Esophagus muscularis mucosa (tissue), 4 donors: ENCODE results near the gene ATP2A1. TPM values are rescaled to one million over a fixed set of nuclear protein-coding genes. Genes with fewer than 3 reads are reported as not detected.
A peak's percentile ranks its signal among the peaks of the same experiment; 100 is the strongest.

ENCODE experiments used
- DNase-seq: peaks from one replicate; pipeline ENCODE4 v3.0.0-alpha.2; 2017; ENCODE audit errors: extremely low spot score
- H3K27ac ChIP-seq, 4 donors: fragments of 200-600 bp; sonication (generic); replicated peaks in 1 of 4; 1 replicate in 3 of 4; 2 replicates in 1 of 4; pipeline ENCODE4 v1.5.1; 2016 to 2019; ENCODE audit warnings: mild to moderate bottlenecking in 1 of 4
- H3K27me3 ChIP-seq, 4 donors: fragments of 200-600 bp; sonication (generic); one replicate each; pipeline versions ENCODE4 v1.5.1 to v1.6.0; 2016 to 2019
- H3K36me3 ChIP-seq, 4 donors: fragments of 200-600 bp; sonication (generic); one replicate each; pipeline ENCODE4 v1.5.1; 2016 to 2019
- H3K4me1 ChIP-seq, 4 donors: fragments of 200-600 bp; sonication (generic); one replicate each; pipeline ENCODE4 v1.5.1; 2016 to 2019
- H3K4me3 ChIP-seq, 4 donors: fragments of 200-600 bp; sonication (generic); 1 replicate in 2 of 4; 2 replicates in 2 of 4; pipeline ENCODE4 v1.5.1; 2016 to 2019; ENCODE audit warnings: mild to moderate bottlenecking in 4 of 4, moderate library complexity in 1 of 4
- H3K9me3 ChIP-seq, 4 donors: fragments of 200-600 bp; sonication (generic); 1 replicate in 3 of 4; 2 replicates in 1 of 4; pipeline ENCODE4 v1.5.1; 2016 to 2019
- CTCF ChIP-seq, 3 experiments: fragments of 200-600 bp in 2 of 3; fragments of 450-650 bp in 1 of 3; sonication (generic) in 2 of 3; IDR thresholded peaks; one replicate each; pipeline ENCODE4 v1.5.1; 2017 to 2019; ENCODE audit warnings: antibody characterized with exemption in 3 of 3, mild to moderate bottlenecking in 2 of 3, moderate library complexity in 1 of 3
- EP300 ChIP-seq: sonication (generic); formaldehyde crosslinking; IDR thresholded peaks from one replicate; pipeline ENCODE4 v1.6.1; 2017; ENCODE audit warnings: antibody characterized with exemption
- POLR2A ChIP-seq: fragments of 450-650 bp; IDR thresholded peaks from one replicate; pipeline ENCODE4 v1.6.1; 2017; ENCODE audit warnings: antibody characterized with exemption, moderate library complexity, mild to moderate bottlenecking, low read depth
- POLR2AphosphoS5 ChIP-seq, 2 donors: sonication (generic); formaldehyde crosslinking; IDR thresholded peaks; one replicate each; pipeline ENCODE4 v1.6.1; 2017; ENCODE audit warnings: antibody characterized with exemption in 2 of 2
- WGBS: methylation state at CpG from one replicate; pipeline ENCODE4 v1.1.5; 2018; 5-methylcytosine and 5-hydroxymethylcytosine counted together
- intact Hi-C: fragments of 100-400 bp; cut with DNase I; formaldehyde crosslinking; loops from one replicate; pipeline ENCODE4 v1.15.1; 2023
- small RNA-seq, 3 donors: library from RNA; depleted of rRNA; stranded (forward); fragments of <200 nt; gene quantifications; one replicate each; pipeline ENCODE3, GENCODE V24; 2016
- total RNA-seq, 4 donors: library from RNA; depleted of rRNA; stranded (reverse); fragments of >200 nt; gene quantifications; one replicate each; pipeline versions ENCODE4 v1.1.0 to v1.2.1, GENCODE V29; 2016

Gene ATP2A1
- total RNA-seq, 4 donors from 2014 or later: 0.86 TPM; not detected in 3

GRCh38 chr16:28950648-28951409, 72.5 kb downstream of the ATP2A1 start, which contains the start of gene NFATC2IP:
Gene NFATC2IP, plus strand, starts transcription at chr16:28950937. Its CDS starts 75 bp downstream, at chr16:28951012.
- intact Hi-C loops: no loop called here
- peak; percentile 100 for DNase-seq
- Histone ChIP-seq H3K36me3 (peaks cover 0 to 36% (median 31%) of the 10 kb centered on the region in 4 donors), H3K27ac (peak within 1 kb of the TSS; percentile 80 to 91 (median 83)), H3K4me3 (peak within 1 kb of the TSS; percentile 71 to 98 (median 80)), H3K4me1 (peaks cover 13 to 39% (median 24%) of the 10 kb centered on the region in 4 donors), H3K9me3 (no peaks in the 10 kb centered on the region), H3K27me3 (no peaks in the 10 kb centered on the region)
- WGBS: 1% methylated on average over 38 of the region's 79 CpGs
- TF ChIP-seq POLR2AphosphoS5 (IDR thresholded peaks at IDR 0.05) (peak; percentile 59 to 91), EP300 (no peak), CTCF (IDR thresholded peaks at IDR 0.05) (peak in 1 of 3 experiments; percentile 30), POLR2A (no peak)

- H3K36me3 ChIP-seq: peaks cover 6 to 42% (median 38%) of the 10 kb centered on the region in 4 donors
- H3K4me1 ChIP-seq: peaks cover 13 to 36% (median 22%) of the 10 kb centered on the region in 4 donors
- intact Hi-C loops: no loop called here
- no peaks in the 10 kb centered on the region for H3K27me3 ChIP-seq
- WGBS: 3% methylated on average over 17 of the region's 17 CpGs
- TF ChIP-seq CTCF (IDR thresholded peaks at IDR 0.05) (no peak), POLR2A (no peak), POLR2AphosphoS5 (IDR thresholded peaks at IDR 0.05) (no peak), EP300 (no peak)
- H3K27ac ChIP-seq: peak overlapping the region; percentile 80 to 91 (median 83)
- H3K4me3 ChIP-seq: peak overlapping the region; percentile 71 to 98 (median 80)
- H3K9me3 ChIP-seq: no peaks in the 10 kb centered on the region
- no peak for DNase-seq
Observed at GRCh38 chr16:28951410-28951943, 73.2 kb downstream of the ATP2A1 start.

Small RNA genes lying within 50 kb of the gene (small RNA-seq; reads per million reads assigned to genes)
- gene RF00416: 0 reads per million in 3 donors

Other genes with a start within 250 kb of the ATP2A1 start
- not detected for gene NPIPB8, start 240.4 kb upstream of the ATP2A1 start, total RNA-seq
- 100 to 1,000 TPM in 3 of 4 donors, 10 to 100 TPM in 1; 84.7 to 422 (median 203) TPM for gene EIF3C, start 167.0 kb upstream of the ATP2A1 start, total RNA-seq
- gene NPIPB9, start 126.7 kb upstream of the ATP2A1 start, total RNA-seq: 1 to 10 TPM in 2 of 4 donors, under 1 TPM in 2; 0.66 to 2.2 (median 1.3) TPM
- gene ATXN2L, start 55.5 kb upstream of the ATP2A1 start, total RNA-seq: 10 to 100 TPM; 43.4 to 73.9 (median 52.6) TPM
- gene TUFM, start 32.1 kb upstream of the ATP2A1 start, total RNA-seq: 100 to 1,000 TPM in 1 of 4 donors, 10 to 100 TPM in 3; 63.1 to 106 (median 82.8) TPM
- gene SH2B1, start 14.6 kb upstream of the ATP2A1 start, total RNA-seq: 10 to 100 TPM; 27.0 to 48.4 (median 34.7) TPM
- gene RABEP2, start 46.8 kb downstream of the ATP2A1 start, total RNA-seq: 10 to 100 TPM; 15.0 to 27.2 (median 16.7) TPM
- gene CD19, start 53.5 kb downstream of the ATP2A1 start, total RNA-seq: under 1 TPM in 1 of 4 donors, not detected in 3; 0.66 TPM
- 10 to 100 TPM; 15.6 to 30.3 (median 20.3) TPM for gene NFATC2IP, start 72.4 kb downstream of the ATP2A1 start, total RNA-seq
- 10 to 100 TPM; 12.9 to 36.0 (median 21.8) TPM for gene SPNS1, start 96.3 kb downstream of the ATP2A1 start, total RNA-seq
- 1 to 10 TPM; 3.1 to 6.5 (median 6.2) TPM for gene LAT, start 106.6 kb downstream of the ATP2A1 start, total RNA-seq